Measurements from ENCODE around the gene DNAH9. TPM values are rescaled to one million over a fixed set of nuclear protein-coding genes. Genes with fewer than 3 reads are reported as not detected.

DNAH9 gene
- total RNA-seq, 3 donors from 2014 or later (not counting 1 experiment from before 2014, with no cell fraction given): not detected

DNA sequence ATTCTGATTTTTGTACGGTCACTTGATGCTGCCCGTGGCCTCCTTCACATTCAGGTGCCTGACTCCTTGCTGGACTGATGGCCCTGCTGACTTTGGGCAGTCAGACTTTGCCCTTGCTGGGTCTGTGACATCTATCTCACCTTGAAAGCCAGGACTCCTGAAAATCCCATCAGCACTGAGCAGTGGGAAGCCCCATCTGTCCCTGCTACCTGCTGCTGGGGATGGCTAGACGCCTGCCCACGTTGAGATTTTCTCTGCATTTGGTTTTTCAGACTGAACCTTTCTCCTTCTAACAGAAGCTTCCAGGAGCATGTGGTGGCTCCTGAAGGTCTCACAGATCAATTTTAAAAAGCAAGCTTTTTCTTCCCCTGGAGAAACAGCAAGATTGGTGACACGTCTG is 409.2 kb downstream of the DNAH9 start:
- 91% methylated on average over 5 of the region's 5 CpGs for WGBS (ENCODE audit: insufficient coverage)

More for the DNA sequence above, 409.2 kb downstream of the DNAH9 start:
- TF ChIP-seq, protein P1, sequence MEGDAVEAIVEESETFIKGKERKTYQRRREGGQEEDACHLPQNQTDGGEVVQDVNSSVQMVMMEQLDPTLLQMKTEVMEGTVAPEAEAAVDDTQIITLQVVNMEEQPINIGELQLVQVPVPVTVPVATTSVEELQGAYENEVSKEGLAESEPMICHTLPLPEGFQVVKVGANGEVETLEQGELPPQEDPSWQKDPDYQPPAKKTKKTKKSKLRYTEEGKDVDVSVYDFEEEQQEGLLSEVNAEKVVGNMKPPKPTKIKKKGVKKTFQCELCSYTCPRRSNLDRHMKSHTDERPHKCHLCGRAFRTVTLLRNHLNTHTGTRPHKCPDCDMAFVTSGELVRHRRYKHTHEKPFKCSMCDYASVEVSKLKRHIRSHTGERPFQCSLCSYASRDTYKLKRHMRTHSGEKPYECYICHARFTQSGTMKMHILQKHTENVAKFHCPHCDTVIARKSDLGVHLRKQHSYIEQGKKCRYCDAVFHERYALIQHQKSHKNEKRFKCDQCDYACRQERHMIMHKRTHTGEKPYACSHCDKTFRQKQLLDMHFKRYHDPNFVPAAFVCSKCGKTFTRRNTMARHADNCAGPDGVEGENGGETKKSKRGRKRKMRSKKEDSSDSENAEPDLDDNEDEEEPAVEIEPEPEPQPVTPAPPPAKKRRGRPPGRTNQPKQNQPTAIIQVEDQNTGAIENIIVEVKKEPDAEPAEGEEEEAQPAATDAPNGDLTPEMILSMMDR (IDR thresholded peaks at IDR 0.05): no peak
- Mint-ChIP-seq H3K36me3 (no peaks in the 10 kb centered on the region), H3K27me3 (ENCODE audit: low read depth in 2 of 2) (peaks cover 13 to 30% of the 10 kb centered on the region in 2 donors), H3K9me3 (no peaks in the 10 kb centered on the region), H3K27ac (no peak overlapping the region), H3K4me3 (no peak overlapping the region), H3K4me1 (no peaks in the 10 kb centered on the region)
- Histone ChIP-seq H3K27me3 (ENCODE audit: control insufficient read depth, insufficient read depth, low read length) (no peaks in the 10 kb centered on the region), H3K36me3 (ENCODE audit: control insufficient read depth, insufficient read depth, low read length) (no peaks in the 10 kb centered on the region), H3K9me3 (ENCODE audit: control insufficient read depth, insufficient read depth, low read length) (no peaks in the 10 kb centered on the region), H3K27ac (ENCODE audit: low read length) (no peak overlapping the region), H3K4me3 (ENCODE audit: low read length) (no peak overlapping the region), H3K4me1 (ENCODE audit: control insufficient read depth, insufficient read depth, low read length) (no peaks in the 10 kb centered on the region)
- intact Hi-C loops (cut with micrococcal nuclease): no loop called here
- ATAC-seq (no peak), DNase-seq (no peak)

Measured in natural killer cell (primary cell).